Right renal pelvis (tissue), 4 donors: ENCODE measurements around the gene DCBLD2. TPM values are rescaled to one million over a fixed set of nuclear protein-coding genes. Genes with fewer than 3 reads are reported as not detected.
A peak's percentile ranks its signal among the peaks of the same experiment; 100 is the strongest.
"Not testable (repeated sequence)": the region's sequence is repeated elsewhere in the genome, so short reads cannot be mapped to it uniquely, and the experiment has no call there.

Experiments
- DNase-seq, 4 donors: peaks; one replicate each; pipeline ENCODE4 v3.0.0-alpha.2; 2013; ENCODE audit warnings: low read depth in 4 of 4, low spot score in 3 of 4, missing footprints in 1 of 4
- polyA plus RNA-seq, 4 donors: library from polyadenylated mRNA; unstranded; fragments of 120-200 nt; gene quantifications; one replicate each; pipeline ENCODE4 v1.2.1, GENCODE V29; 2013; ENCODE audit not compliant: insufficient read length in 4 of 4

DCBLD2 gene
- polyA plus RNA-seq, 4 donors, result 42.8 to 57.7 (median 53.0) TPM

DNA sequence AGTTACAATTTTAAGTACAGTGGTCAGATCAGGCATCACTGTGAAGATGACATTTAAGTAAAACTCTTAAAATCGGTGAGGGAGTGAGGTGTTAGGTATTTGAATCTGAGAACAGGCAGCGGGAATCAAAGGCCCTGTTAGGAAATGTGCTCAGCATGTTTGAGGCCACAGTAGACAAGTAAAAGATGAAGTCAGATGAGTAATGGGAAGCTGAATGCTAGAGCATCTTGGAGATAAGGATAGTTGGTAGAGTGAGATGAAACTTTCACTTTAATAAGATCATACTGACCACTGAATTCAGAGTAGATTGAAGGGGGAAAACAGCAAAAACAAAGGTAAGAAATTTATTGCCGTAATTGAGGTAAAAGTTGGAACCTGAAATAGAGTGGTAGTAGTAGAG is 61.6 kb downstream of the DCBLD2 start:
- DNase-seq, result no peak

DNA sequence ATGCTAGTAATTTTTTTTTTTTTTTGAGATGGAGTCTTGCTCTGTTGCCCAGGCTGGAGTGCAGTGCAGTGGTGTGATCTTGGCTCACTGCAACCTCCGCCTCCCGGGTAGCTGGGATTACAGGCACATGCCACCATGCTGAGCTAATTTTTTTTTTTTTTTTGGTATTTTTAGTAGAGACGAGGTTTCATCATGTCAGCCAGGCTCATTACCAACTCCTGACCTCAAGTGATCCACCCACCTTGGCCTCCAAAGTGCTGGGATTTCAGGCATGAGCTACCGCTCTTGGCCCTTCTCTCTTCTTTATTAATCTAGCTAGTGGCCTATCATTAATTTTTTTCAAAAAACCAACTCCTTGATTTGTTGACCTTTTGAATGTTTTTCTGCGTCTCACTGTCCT is 70.4 kb downstream of the DCBLD2 start:
- DNase-seq, result not testable (repeated sequence)

DNA sequence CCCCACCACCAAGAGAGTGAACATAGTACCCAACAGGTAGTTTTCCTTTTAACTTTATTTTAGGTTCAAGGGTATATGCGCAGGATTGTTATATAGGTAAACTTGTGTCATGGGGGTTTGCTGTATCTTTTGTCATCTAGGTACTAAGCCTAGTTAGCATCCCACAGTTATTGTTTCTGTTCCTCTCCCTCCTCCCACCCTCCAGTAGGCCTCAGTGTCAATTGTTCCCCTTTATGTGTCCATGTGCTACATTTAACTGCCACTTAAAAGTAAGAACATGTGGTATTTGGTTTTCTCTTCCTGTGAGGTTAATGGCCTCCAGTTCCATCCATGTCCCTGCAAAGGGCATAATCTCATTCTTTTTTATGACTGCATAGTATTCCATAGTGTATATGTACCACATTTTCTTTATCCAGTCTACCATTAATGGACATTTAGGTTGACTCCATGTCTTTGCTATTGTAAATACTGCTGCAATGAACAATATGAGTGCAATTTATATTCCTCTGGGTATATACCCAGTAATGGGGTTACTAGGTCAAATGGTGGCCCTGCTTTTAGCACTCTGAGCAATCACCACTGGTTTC is 72.2 kb downstream of the DCBLD2 start:
- DNase-seq, result no peak

DNA sequence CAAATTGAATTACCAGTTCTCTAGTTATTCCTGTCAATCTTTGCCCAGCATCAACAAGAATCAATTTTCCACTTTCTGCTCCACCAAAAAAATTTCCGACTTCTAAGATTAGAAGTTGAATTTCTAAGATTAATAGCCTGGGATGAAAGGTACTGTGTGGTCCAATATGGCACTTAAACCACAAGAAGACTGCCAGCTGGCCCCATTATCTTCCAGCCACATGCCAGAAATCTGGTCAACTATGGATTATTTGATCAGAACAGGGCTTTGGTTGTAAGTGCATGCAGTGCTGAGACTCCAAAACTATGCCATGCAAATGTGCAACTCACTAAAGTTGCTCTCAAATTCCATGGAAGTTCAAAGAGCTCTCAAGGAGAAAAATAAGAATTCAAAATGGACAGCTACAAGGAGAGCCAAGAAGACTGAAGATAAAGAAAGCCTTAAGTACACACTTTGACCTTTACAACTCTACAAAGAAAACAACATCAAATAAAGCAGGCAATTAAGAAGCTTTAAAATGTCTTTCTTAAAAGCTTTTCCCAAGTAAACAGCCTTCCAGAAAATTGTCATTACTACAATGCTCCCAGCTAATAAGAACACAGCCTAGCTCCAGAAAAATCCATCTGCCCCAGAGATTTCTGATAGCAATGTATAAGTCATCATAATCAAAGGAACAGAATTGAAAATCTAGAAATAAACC is 74.1 kb downstream of the DCBLD2 start:
- no peak for DNase-seq

DNA sequence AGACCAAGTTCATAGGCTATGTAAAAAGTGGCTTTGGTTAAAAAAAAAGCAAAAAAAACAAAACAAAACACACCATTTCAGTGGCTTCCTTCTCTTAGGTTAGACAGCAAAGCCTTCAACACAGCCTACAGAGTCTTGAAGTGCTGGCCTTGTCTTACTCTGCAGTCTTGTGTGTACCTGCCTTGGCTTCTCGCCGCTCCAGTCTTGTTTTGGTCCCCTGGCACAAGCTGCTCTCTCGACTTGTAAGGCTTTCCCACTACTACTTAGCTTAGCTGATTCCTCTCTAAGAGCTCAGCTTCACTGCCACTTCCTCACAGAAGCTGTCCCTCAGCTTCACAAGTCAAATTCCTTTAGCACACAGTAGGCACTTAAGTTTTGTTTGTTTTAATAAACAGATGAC is 75.4 kb downstream of the DCBLD2 start:
- no peak for DNase-seq

DNA sequence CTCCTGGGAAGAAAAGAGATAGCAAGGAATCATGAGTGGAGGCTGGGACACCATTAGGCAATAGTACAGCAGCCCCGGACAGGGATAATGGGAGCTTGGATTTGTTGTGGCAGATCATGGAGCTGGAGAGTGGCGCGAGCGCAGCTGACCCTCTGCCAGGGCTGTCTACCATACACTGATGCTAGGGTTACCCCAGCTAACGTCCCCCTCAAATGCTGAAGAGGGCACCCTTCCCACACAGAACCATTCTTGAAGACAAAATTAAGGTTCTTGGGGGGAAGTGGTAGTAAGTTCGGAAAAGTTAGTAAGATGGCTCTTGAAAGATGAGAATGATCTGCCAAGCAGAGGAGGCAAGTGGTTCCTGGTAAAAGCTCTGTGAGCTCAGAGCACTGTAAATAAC is 77.2 kb downstream of the DCBLD2 start:
- no peak for DNase-seq

DNA sequence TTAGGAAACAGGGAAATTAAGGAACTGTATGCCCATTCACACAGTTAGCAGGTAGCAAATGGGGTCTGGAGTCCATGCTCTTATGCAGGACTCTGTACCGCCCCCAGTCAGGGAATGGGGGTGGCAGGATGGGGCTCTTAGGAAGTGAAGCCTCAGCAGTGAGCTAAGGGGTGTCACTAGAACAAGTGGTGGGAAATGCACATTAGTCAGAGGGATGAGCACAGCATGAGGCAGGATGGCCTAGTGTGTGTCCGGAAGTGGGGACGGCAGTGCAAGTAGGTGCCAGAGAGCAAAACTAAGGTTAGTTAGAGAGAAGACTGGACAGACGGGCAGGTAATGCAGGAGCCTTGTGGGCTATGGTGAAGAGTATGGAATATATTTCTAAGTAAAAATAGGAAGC is 77.7 kb downstream of the DCBLD2 start:
- DNase-seq, result no peak

DNA sequence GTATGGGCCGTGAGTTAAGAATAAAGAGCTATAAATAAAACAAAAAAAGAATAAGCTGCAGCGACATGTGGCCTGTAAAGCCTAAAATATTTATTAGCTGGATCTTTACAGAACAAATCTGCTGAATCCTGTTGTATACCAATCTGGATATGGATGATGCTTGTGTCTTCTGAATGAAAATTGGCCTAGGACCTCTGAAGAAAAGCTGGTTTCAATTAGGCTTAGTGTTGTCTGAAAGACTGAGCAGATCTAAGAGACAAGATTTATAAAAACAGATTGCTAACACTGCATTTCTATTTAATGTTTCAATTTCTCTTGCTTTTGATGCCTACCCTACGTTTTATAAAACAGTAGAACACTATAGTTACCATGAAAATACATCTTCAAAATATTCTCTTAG is 80.4 kb downstream of the DCBLD2 start:
- no peak for DNase-seq

DNA sequence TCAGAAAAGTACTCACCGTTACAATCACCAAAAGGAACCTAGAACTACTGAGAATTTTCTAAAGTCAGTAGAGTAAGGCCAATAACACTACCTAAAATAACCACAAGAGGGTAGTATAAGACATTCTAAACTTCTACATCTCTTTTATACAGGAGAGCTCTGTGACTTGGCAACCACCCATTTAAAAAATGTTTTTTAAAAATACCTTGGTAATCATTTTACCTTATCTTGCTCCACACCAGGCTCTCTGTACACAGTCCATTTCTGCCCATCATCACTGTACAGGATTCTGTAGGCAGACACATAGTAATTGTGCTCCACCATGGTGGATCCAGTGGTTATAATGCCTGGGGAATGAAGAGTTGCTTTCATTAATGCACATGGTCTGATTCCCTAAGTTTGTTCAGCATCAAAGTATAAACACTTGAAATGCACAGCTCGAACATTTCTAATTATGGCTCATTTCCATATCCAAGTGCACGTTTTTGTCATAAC is 83.9 kb downstream of the DCBLD2 start:
- DNase-seq, result peak in 3 of 4 donors; percentile 38 to 49 (median 38)

DNA sequence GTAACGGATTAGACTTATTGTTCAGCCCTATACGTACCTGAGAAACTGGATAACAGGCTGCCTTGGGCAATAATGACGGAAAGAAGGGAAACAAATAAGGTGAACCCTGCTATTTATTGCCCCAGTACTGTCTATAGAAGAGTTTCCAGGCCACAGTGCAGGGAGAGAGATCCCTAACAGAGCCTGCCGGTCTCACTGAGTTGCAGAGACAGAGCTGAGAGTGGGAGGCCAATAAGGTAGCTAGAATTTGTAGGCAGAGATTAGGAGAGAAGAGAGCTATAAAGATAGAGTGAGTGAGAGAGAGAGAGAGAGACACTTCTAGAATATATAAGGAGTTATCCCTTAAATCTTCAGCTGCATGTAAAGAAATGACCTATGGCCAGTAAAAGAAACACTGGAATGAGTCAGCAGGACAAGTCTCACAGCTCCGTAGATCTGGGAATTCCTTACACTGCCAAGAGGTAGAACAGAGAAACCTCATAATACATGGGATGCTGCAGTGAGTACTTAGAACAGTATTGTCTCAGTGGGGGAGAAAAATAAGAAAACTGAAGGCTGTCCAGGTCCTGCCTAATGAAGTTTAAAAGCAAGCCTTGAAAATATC is 86.6 kb downstream of the DCBLD2 start:
- no peak for DNase-seq

DNA sequence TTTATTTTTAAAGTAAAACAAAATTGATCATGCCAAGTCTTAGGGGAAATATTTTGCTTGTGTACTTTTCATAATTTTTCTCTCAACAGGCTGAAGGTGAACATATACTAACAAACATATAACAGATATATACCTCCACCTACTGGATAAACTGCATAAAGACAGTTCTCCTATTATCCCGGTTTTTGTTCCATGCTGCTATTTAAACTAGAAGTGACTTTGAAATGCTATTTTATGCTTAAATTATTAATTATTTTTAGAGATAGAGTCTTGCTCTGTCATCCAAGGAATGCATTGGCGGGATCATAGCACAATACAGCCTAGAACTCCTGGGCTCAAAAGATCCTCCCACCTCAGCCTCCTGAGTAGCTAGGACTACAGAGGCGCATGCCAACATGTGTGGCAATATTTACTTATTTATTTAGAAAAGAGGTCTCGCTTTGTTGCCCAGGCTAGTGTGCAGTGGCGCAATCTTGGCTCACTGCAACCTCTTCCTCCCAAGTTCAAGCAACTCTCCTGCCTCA is 88.6 kb downstream of the DCBLD2 start:
- DNase-seq, result no peak

DNA sequence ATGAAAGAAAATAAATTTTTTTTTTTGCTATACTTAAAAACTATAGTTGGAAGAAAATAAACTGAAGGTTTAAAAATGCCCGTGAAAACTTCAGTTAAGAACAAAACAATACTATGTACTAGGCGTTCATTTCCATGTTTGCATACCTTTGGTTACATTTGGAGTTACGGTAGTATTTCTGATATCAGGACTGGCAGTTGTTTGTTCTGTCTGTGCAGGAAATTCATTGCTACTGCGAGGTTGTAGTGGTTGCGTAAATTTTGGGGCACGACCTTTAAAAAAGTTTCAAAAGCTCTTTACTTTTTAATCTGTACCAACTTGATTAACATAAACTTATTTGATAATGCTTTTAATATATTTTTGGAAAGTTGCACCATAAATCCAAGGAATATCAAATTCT is 90.4 kb downstream of the DCBLD2 start:
- no peak for DNase-seq

DNA sequence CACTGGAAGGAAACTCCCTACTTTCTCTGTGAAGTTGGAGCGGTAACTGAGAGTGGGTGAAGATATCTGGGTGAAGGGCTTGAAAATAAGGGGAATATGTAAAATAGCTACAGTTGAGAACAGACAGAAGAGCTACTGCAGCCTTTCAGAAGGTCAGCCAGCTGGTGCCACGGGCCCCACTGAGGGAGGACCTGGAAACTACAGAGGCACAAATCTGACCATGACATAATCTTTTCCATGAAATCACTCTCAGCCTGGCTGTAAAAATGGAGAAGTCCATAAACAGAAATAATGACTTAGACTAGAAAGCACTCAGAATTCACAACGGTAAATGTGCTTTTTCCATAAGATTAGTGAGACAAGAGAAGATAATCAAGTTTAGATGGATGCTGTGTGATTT is 91.9 kb downstream of the DCBLD2 start:
- DNase-seq, result no peak

DNA sequence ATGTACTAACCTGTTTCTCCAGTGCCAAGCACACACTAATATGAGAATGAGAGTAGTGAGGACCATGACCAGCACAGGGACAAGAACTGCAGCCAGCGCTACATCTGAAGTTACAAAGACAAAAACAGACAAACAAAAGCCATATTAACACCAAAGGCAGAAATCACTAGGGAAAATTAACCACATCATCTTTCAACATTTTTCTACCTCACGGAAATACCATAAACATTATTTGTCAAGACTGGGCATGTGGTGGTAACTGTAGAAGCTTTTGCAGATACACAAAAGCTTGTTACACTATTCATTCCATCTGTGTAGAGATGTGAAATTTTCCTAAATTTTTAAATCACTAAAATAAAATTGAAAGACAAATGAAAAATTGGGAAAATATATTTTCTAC is 93.4 kb downstream of the DCBLD2 start:
- DNase-seq, result no peak

DNA sequence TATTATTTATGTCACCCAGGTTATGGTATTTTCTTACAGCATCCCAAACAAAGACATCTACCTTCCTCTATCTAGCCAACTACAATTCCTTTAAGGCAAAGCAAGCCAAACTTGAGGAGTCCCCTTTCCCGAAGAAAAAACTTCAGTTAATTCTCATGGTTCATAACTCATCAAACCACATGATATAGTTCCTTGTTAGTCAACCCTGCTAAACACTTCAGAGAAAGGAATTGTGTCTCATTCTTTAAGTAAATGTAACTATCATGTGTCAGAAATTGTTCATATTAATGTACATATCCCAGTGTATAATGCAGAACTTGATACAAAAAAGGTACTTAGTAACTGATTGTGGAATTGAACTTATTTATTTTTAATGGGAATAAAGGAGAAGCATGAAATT is 93.9 kb downstream of the DCBLD2 start:
- no peak for DNase-seq

DNA sequence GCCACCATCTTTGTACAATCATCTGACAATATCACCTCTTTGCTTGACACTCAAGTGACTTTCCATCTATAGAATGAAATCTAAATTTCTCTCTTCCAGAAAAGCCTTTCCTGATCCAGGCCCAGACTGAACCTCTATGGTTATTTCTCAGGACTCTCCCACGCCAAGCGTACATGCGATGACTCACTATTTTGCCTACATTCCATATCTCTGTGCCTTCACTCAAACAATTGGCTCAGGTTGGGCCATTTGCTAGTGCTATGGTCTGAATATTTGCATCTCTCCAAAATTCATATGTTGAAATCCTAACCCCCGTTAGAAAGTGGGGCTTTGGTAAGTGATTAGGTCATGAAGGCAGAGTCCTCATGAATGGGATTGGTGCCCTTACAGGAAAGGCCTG is 94.5 kb downstream of the DCBLD2 start:
- DNase-seq, result no peak

DNA sequence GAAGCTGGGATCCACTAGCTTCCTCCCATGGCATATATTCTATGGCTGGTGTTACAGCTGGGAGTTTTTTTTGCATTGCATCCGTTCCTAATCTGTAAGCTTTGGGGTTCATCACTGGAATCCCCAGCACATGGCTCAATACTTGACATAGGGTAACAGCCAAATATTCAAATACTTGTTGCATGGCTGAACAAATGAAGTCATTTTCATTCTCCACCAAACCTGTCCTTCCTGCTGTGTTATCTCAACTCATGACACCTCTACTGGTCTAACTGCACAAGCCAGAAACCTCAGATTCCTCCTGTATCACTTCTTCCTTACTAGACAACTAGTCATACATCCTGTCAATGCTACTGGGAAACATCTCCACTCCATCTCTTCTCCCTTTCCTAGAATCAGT is 95.0 kb downstream of the DCBLD2 start:
- DNase-seq, result no peak

DNA sequence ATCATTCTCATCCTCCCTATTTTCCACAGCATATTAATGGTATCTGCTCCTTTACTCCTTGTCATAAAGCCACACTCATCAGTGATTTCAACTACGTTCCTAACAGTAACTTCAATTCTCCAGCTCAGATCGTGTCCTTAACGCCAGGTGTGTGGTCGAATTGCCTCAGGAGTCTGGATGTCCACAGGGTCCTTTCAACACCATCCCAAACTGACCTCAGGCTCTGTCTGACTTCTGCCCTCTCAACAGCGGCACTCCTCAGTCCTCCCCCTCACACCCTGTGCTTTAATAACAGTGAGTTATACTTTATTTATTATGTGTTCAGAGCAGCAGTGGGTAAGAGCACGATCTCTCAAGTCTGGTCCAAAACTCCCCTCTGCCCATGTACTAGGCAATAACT is 95.9 kb downstream of the DCBLD2 start:
- DNase-seq, result no peak

DNA sequence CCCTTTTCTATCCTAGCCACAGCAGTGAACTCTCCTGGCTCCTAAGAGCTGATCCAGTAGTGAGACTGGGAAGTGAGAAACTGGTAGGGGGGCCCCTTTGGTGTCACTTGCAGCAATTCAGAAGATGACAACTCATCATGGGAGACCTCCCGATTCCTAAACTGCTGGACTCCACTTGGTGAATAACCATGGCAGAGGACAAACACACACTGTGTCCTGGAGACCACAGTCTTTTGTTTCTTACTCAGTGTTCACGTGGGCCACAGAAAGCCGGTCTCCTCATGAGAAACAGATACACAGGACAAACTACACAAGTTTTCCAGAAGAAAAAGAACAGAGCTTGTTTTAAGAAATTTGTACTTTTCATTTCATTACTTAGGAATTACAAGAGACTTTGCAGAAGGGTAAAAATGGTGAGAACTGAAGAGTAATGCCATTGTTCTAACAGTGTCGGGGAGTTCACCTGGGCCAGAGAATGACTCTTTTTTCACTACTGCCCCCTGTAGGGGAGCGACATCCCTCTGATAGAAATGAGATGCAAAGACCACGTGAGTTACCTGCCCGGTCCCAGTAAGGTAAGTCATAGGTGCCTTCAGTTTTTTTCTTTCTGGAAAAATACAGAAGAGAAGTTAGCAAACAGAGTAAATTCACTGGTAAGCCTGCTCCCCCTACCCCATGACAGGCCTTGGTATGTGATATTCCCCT is 100.3 kb downstream of the DCBLD2 start:
- DNase-seq, result no peak

DNA sequence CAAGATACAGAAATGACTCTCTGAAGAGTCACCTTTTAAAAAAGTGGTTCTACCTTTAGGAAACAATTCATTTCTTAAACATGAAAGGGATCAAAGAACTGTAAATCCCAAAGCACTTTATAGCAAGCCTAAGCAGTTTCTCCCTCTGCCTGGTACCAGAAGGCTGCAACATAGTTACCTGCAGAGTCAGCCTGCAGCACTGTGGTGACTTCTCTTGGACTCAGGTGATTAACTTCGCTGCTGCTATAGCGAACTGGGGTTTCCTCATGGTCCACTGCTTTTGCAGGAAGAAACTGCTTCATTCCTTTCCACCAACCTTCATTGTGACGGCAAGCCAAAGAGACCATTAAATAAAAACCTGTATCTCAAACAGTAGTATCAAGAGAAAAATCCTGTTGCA is 101.1 kb downstream of the DCBLD2 start:
- peak in 1 of 4 donors; percentile 46 for DNase-seq

DNA sequence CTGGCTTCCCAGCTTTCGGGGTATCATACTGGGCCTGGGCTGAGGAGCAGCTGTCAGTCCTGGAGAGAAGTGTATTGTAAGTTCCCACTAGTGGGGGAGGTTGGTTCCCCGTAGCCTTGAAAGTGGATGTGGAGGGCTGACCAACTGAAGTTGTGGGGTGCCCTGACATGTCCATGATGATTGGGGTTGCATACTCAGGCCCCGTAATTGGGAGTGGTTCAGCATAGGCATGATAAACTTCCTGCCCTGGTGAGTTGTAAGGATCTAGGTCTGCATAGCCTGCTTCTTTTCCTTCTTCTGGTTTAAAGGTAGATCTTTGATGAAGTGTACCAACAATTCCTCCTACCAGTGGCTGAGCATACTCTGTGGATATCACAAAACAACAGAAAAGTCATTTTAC is 102.0 kb downstream of the DCBLD2 start:
- no peak for DNase-seq
